Measurements from ENCODE around the gene POP7. TPM values are rescaled to one million over a fixed set of nuclear protein-coding genes. Genes with fewer than 3 reads are reported as not detected.
"Not testable (repeated sequence)": the region's sequence is repeated elsewhere in the genome, so short reads cannot be mapped to it uniquely, and the experiment has no call there.

The POP7 gene
- total RNA-seq, 1 experiment from 2014 or later, result 29.7 TPM

GRCh38 chr7:100720671-100721504, 15.0 kb downstream of the POP7 start:
- no peak overlapping the region for H3K4me2 ChIP-seq (ENCODE audit: low read depth, low read length, poor library complexity, severe bottlenecking)

GRCh38 chr7:100721505-100721812, 15.5 kb downstream of the POP7 start:
- H3K27me3 ChIP-seq (ENCODE audit: low read length), result no peaks in the 10 kb centered on the region
- no peak overlapping the region for H3K4me3 ChIP-seq (ENCODE audit: low read length)
- no peaks in the 10 kb centered on the region for H3K9me3 ChIP-seq (ENCODE audit: low read length)
- no peak overlapping the region for H3K4me2 ChIP-seq (ENCODE audit: low read depth, low read length, poor library complexity, severe bottlenecking)
- H4K20me1 ChIP-seq (ENCODE audit: insufficient read depth, low read depth, low read length), result no peaks in the 10 kb centered on the region
- H3K79me2 ChIP-seq (ENCODE audit: low read length), result no peaks in the 10 kb centered on the region
- no peaks in the 10 kb centered on the region; the same call in 1 of the 2 replicates for H3K4me1 ChIP-seq (ENCODE audit: low read length)
- H3K9ac ChIP-seq (ENCODE audit: low read length), result no peak overlapping the region
- H2AFZ ChIP-seq (ENCODE audit: low read length), result no peak overlapping the region
- DNase-seq, result no peak
- no peaks in the 10 kb centered on the region for H3K36me3 ChIP-seq (ENCODE audit: insufficient read depth, low read length)
- no peak overlapping the region for H3K27ac ChIP-seq (ENCODE audit: low read length)
- no peaks in the 10 kb centered on the region for H3K9me2 ChIP-seq (replicated peaks; ENCODE audit: insufficient read depth, low read length)

More at GRCh38 chr7:100720671-100721504, 15.0 kb downstream of the POP7 start:
- H3K79me2 ChIP-seq (ENCODE audit: low read length), result no peaks in the 10 kb centered on the region
- H3K4me3 ChIP-seq (ENCODE audit: low read length), result no peak overlapping the region
- H4K20me1 ChIP-seq (ENCODE audit: insufficient read depth, low read depth, low read length), result no peaks in the 10 kb centered on the region
- H3K27ac ChIP-seq (ENCODE audit: low read length), result no peak overlapping the region
- H3K9me3 ChIP-seq (ENCODE audit: low read length), result no peaks in the 10 kb centered on the region
- H3K36me3 ChIP-seq (ENCODE audit: insufficient read depth, low read length), result no peaks in the 10 kb centered on the region
- H2AFZ ChIP-seq (ENCODE audit: low read length), result no peak overlapping the region
- no peaks in the 10 kb centered on the region; the same call in 1 of the 2 replicates for H3K4me1 ChIP-seq (ENCODE audit: low read length)
- no peaks in the 10 kb centered on the region for H3K27me3 ChIP-seq (ENCODE audit: low read length)
- DNase-seq, result no peak
- H3K9ac ChIP-seq (ENCODE audit: low read length), result no peak overlapping the region
- no peaks in the 10 kb centered on the region for H3K9me2 ChIP-seq (replicated peaks; ENCODE audit: insufficient read depth, low read length)

- H3K4me3 ChIP-seq (ENCODE audit: low read length), result no peak overlapping the region
- H3K36me3 ChIP-seq (ENCODE audit: insufficient read depth, low read length), result no peaks in the 10 kb centered on the region
- H2AFZ ChIP-seq (ENCODE audit: low read length), result no peak overlapping the region
- H3K79me2 ChIP-seq (ENCODE audit: low read length), result no peaks in the 10 kb centered on the region
- no peaks in the 10 kb centered on the region for H3K9me2 ChIP-seq (replicated peaks; ENCODE audit: insufficient read depth, low read length)
- H3K4me1 ChIP-seq (ENCODE audit: low read length), result no peaks in the 10 kb centered on the region; the same call in 1 of the 2 replicates
- H3K9ac ChIP-seq (ENCODE audit: low read length), result no peak overlapping the region
- DNase-seq, result no peak
- H3K4me2 ChIP-seq (ENCODE audit: low read depth, low read length, poor library complexity, severe bottlenecking), result no peak overlapping the region
- H3K9me3 ChIP-seq (ENCODE audit: low read length), result no peaks in the 10 kb centered on the region
- no peaks in the 10 kb centered on the region for H3K27me3 ChIP-seq (ENCODE audit: low read length)
- no peaks in the 10 kb centered on the region for H4K20me1 ChIP-seq (ENCODE audit: insufficient read depth, low read depth, low read length)
- no peak overlapping the region for H3K27ac ChIP-seq (ENCODE audit: low read length)
Observed at GRCh38 chr7:100722480-100723212, 16.7 kb downstream of the POP7 start.

- no peaks in the 10 kb centered on the region for H3K79me2 ChIP-seq (ENCODE audit: low read length)
- no peaks in the 10 kb centered on the region for H3K9me3 ChIP-seq (ENCODE audit: low read length)
- H3K9me2 ChIP-seq (replicated peaks; ENCODE audit: insufficient read depth, low read length), result no peaks in the 10 kb centered on the region
- H3K4me2 ChIP-seq (ENCODE audit: low read depth, low read length, poor library complexity, severe bottlenecking), result no peak overlapping the region
- no peaks in the 10 kb centered on the region for H4K20me1 ChIP-seq (ENCODE audit: insufficient read depth, low read depth, low read length)
- no peaks in the 10 kb centered on the region; the same call in 1 of the 2 replicates for H3K4me1 ChIP-seq (ENCODE audit: low read length)
- no peak overlapping the region for H2AFZ ChIP-seq (ENCODE audit: low read length)
- no peak for DNase-seq
- no peak overlapping the region for H3K4me3 ChIP-seq (ENCODE audit: low read length)
- H3K36me3 ChIP-seq (ENCODE audit: insufficient read depth, low read length), result no peaks in the 10 kb centered on the region
- no peak overlapping the region for H3K27ac ChIP-seq (ENCODE audit: low read length)
- H3K27me3 ChIP-seq (ENCODE audit: low read length), result no peaks in the 10 kb centered on the region
- no peak overlapping the region for H3K9ac ChIP-seq (ENCODE audit: low read length)
Observed at GRCh38 chr7:100723732-100724275, 17.9 kb downstream of the POP7 start.

- not testable (repeated sequence) for H2AFZ ChIP-seq (ENCODE audit: low read length); DNase-seq; H3K79me2 ChIP-seq (ENCODE audit: low read length); H4K20me1 ChIP-seq (ENCODE audit: insufficient read depth, low read depth, low read length); H3K4me2 ChIP-seq (ENCODE audit: low read depth, low read length, poor library complexity, severe bottlenecking); H3K36me3 ChIP-seq (ENCODE audit: insufficient read depth, low read length); H3K27ac ChIP-seq (ENCODE audit: low read length); H3K27me3 ChIP-seq (ENCODE audit: low read length); H3K9me2 ChIP-seq (replicated peaks; ENCODE audit: insufficient read depth, low read length); H3K9me3 ChIP-seq (ENCODE audit: low read length); H3K9ac ChIP-seq (ENCODE audit: low read length); H3K4me3 ChIP-seq (ENCODE audit: low read length); H3K4me1 ChIP-seq (ENCODE audit: low read length)
Observed at GRCh38 chr7:100724364-100724763, 18.4 kb downstream of the POP7 start.

- Histone ChIP-seq H3K9ac (ENCODE audit: low read length) (no peak overlapping the region), H3K27me3 (ENCODE audit: low read length) (no peaks in the 10 kb centered on the region), H3K4me3 (ENCODE audit: low read length) (no peak overlapping the region), H3K79me2 (ENCODE audit: low read length) (no peaks in the 10 kb centered on the region), H3K4me1 (ENCODE audit: low read length) (no peaks in the 10 kb centered on the region; the same call in 1 of the 2 replicates), H4K20me1 (ENCODE audit: insufficient read depth, low read depth, low read length) (no peaks in the 10 kb centered on the region), H3K4me2 (ENCODE audit: low read depth, low read length, poor library complexity, severe bottlenecking) (no peak overlapping the region), H3K27ac (ENCODE audit: low read length) (no peak overlapping the region), H3K36me3 (ENCODE audit: insufficient read depth, low read length) (no peaks in the 10 kb centered on the region), H3K9me3 (ENCODE audit: low read length) (no peaks in the 10 kb centered on the region), H3K9me2 (replicated peaks; ENCODE audit: insufficient read depth, low read length) (no peaks in the 10 kb centered on the region), H2AFZ (ENCODE audit: low read length) (no peak overlapping the region)
- no peak for DNase-seq
Observed at GRCh38 chr7:100726996-100727761, 21.3 kb downstream of the POP7 start.

- no peaks in the 10 kb centered on the region; the same call in 1 of the 2 replicates for H3K4me1 ChIP-seq (ENCODE audit: low read length)
- no peak overlapping the region for H3K4me2 ChIP-seq (ENCODE audit: low read depth, low read length, poor library complexity, severe bottlenecking)
- no peaks in the 10 kb centered on the region for H3K27me3 ChIP-seq (ENCODE audit: low read length)
- no peaks in the 10 kb centered on the region for H4K20me1 ChIP-seq (ENCODE audit: insufficient read depth, low read depth, low read length)
- no peak overlapping the region for H3K9ac ChIP-seq (ENCODE audit: low read length)
- no peaks in the 10 kb centered on the region for H3K9me3 ChIP-seq (ENCODE audit: low read length)
- no peaks in the 10 kb centered on the region for H3K79me2 ChIP-seq (ENCODE audit: low read length)
- no peak overlapping the region for H3K27ac ChIP-seq (ENCODE audit: low read length)
- DNase-seq, result no peak
- H2AFZ ChIP-seq (ENCODE audit: low read length), result no peak overlapping the region
- no peaks in the 10 kb centered on the region for H3K9me2 ChIP-seq (replicated peaks; ENCODE audit: insufficient read depth, low read length)
- H3K4me3 ChIP-seq (ENCODE audit: low read length), result no peak overlapping the region
- H3K36me3 ChIP-seq (ENCODE audit: insufficient read depth, low read length), result no peaks in the 10 kb centered on the region
Observed at GRCh38 chr7:100728196-100728595, 22.3 kb downstream of the POP7 start.

All from Karpas-422 (cell line).